Activated naive CD8-positive, alpha-beta T cell treated with anti-CD3 and anti-CD28 coated beads, Interleukin-2, amount 50 U/mL, for 16 hours (primary cell): ENCODE measurements around the gene MYLK4.

Experiments
- DNase-seq: peaks from one replicate; pipeline ENCODE4 v3.0.0-alpha.2; 2020; ENCODE audit warnings: low read depth, low spot score

MYLK4 gene

DNA sequence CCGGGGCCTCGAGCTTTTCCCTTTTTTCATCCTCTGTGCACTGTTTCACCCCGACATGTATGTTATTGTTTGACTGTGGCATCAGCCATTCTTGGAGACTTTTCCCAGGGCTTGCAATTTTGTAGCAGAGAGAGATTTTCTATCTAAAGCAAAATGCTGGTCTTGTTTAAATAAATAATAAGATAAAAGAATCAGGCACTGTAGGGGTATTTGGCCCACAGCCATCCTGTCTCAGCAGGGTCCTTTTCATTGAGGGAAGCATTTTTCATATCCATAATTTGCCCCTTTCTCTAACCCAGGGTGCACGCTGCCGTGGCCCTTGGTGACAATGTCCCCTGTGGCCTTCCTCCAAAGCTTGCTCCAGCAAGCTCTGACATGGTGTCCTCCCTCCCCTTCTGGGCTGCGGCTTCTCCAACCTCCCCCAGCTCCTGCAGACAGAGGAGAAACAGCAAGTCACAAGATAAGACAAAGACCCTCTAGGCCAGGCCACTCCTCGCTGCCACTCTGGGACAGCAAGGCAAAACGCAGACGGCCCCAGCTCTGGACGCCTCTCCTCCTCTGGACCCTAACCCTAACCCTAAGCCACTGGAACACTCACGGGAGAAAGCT, 117.6 kb downstream of the MYLK4 start:
- no peak for DNase-seq

DNA sequence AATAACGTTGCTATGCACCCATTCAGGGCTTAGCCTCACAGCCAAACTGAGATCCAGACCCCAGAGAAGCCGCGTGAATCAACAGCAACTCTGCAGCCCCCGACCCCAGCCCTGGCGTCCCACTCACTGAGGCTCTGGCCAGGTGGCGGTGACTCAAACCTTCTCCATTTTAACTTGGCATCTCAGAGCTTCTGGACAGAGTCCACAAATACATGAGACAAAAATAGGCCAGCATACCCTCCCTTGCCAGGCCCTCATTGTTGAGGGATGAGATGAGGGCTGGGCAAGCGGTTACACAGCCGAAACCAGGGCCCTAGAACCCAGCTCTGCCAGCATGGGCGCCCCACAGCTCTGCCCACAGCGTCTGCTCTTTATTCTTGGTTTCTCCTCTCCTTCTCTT, 118.4 kb downstream of the MYLK4 start:
- no peak for DNase-seq

- no peak for DNase-seq
Observed at GRCh38 chr6:2630891-2631571, 119.7 kb downstream of the MYLK4 start.

GRCh38 chr6:2630359-2630758, 120.4 kb downstream of the MYLK4 start:
- DNase-seq: no peak

GRCh38 chr6:2626401-2626800, 124.3 kb downstream of the MYLK4 start:
- no peak for DNase-seq

DNA sequence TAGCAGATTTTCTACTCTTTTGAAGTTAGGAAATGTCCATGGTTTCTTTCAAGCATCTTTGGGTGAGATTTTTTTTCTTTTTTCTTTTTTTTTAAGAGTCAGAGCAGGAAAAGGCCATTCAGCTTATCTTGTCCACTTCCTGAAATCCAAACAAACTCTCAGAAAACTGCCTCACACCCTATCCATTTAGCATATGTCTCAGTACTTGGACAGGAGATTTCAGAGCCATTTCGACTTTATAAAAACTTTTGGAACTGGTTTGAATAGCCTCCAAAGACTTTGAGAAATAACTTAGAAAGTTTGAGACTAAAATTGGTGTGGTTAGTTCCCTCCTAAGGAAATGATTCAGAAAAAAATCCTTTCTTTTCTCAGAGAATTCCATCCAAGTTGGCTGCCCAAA, 125.1 kb downstream of the MYLK4 start:
- DNase-seq: no peak

DNA sequence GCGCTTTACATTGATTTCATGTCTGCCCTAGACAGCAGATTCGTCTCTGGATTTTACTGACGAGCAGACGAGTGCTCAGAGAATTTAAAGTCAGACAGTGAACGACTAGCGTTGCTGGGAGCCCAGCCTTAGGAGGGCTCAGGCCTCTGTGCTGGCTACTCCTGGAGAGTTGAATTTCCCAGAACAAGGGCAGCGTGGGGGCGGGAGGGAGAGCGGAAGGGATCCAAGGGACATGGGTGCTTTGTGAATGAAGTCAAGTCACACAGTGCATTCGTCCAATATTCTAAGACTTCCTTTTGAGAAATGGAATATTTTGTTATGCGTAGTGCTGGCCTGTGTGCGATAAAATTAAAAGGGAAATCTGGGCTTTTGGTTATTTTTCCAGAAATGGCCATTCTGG, 126.5 kb downstream of the MYLK4 start:
- DNase-seq: no peak

DNA sequence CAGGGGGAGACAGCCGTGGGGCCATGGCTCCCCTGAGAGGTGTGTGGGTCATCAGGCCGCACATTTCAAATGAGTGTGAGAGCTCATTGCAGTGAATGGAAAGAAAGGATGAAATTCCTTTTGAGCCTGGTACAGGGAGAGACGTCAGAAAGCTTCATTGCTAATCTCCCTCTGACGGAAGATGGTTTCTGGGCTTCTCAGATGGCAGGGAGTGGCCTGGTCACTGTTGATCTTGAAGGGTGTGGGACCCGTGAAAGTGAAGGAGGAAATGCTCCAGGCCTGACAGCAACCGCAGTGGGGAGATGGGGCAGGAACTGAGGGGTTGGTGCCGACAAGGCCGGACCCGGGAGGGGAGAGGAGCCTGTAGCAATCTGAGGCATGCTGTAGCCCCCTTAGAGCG, 127.4 kb downstream of the MYLK4 start:
- no peak for DNase-seq

- no peak for DNase-seq
Observed at GRCh38 chr6:2622671-2623070, 128.1 kb downstream of the MYLK4 start.

DNA sequence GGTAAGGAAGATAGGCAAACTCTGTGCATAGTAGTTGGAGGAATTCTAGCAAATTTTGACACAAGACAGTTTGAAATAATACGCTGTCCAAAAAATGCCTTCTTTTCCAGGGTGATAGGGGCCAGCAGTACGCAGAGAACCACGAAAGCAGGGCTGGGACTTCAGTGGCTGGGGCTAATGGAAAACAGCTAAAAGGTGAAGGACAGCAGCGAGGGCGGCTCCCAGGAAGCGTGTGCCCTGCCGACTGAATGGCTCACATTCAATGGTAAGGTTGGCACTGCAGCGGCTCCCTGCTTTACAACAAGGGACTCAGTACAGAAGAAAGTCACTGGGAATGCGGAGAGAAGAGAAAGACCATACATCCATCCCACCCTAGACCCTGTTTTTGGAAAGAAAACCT, 131.1 kb downstream of the MYLK4 start:
- DNase-seq: no peak

- no peak for DNase-seq
Observed at GRCh38 chr6:2617729-2618128, 133.0 kb downstream of the MYLK4 start.

- no peak for DNase-seq
Observed at GRCh38 chr6:2616811-2617210, 133.9 kb downstream of the MYLK4 start.

- no peak for DNase-seq
Observed at GRCh38 chr6:2615251-2615650, 135.5 kb downstream of the MYLK4 start.

DNA sequence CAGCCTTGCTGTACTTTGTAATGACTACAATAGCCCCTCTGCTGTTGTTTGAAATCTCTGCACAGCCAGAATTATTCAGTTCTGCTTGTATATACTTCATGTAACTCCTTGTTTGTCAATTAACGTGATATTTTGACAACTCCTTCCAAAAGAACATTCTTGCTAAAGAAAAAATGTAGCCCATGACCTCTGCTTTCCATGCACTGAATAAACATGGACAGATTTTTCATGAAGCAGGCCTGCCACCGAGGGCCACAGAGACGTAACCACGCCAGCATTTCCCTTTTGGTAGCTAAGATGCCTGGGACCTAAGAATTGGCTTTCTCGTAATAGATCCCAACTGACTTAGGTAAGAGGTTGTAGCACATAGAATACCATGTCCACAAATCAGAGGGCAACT, 135.9 kb downstream of the MYLK4 start:
- no peak for DNase-seq

GRCh38 chr6:2614155-2614554, 136.6 kb downstream of the MYLK4 start:
- no peak for DNase-seq
